Activated T-cell treated with anti-CD3 and anti-CD28 coated beads for 4 hours (primary cell): ENCODE data around the gene ACTR1A.
"Not testable (repeated sequence)": the region's sequence is repeated elsewhere in the genome, so short reads cannot be mapped to it uniquely, and the experiment has no call there.

Source experiments
- DNase-seq: peaks from one replicate; pipeline ENCODE4 v3.0.0-alpha.2; 2020

The ACTR1A gene

GRCh38 chr10:102502337-102503151 lies at the start of gene ACTR1A:
Gene ACTR1A, minus strand, starts transcription at chr10:102502712. Its CDS starts 65 bp downstream, at chr10:102502647.
- peak; percentile 91 for DNase-seq

GRCh38 chr10:102550636-102551210 lies 48.2 kb upstream of the ACTR1A start:
- no peak for DNase-seq

DNA sequence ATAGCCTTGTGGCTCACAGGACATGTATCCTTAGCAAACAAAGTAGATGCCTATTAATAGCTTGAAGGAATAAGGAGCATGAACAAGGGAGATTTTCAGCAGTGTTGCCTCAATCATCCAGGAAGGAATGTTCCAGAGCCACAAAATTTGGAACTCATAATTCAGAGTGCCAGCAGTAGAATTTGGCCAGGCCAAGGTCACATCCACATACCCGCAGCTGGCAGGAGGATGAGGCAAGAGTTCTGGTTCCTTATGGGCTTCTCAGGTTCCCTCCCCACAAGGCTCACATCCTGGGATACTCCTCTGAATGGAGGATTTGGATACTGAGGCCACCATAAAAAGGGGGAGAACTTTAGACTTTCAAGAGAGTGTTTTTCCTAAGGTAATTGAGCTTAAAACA lies 47.0 kb upstream of the ACTR1A start:
- no peak for DNase-seq

- DNase-seq: no peak
Observed at GRCh38 chr10:102546606-102547320, 44.3 kb upstream of the ACTR1A start.

- no peak for DNase-seq
Observed at GRCh38 chr10:102545997-102546396, 43.5 kb upstream of the ACTR1A start.

GRCh38 chr10:102545265-102545871 lies 42.9 kb upstream of the ACTR1A start:
- no peak for DNase-seq

DNA sequence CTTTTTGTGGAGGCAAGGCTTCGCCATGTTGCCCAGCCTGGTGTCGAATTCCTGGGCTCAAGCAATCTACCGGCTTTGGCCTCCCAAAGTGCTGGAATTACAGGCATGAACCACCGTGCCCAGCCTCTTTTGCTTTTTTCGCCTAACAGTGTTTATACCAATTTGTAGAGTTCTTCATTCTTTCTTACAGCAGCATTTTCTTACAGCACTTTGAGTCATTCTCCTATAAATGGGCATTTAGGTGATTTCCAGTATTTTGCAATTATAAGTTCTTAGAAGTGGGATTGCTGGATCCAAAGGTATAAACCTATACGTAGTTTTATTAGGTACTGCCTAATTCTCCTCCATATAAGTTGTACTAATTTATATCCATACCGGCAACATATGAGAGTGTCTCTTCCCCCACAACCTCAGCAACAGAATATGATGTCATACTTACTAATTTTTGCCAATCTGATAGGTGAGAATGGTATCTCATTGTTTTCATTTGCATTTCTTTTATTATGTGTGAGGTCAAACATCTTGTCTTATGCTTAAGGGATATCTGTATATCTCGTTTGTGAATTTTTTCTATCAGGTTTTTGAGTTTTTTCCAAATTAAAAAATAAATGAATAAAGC lies 40.4 kb upstream of the ACTR1A start:
- no peak for DNase-seq

DNA sequence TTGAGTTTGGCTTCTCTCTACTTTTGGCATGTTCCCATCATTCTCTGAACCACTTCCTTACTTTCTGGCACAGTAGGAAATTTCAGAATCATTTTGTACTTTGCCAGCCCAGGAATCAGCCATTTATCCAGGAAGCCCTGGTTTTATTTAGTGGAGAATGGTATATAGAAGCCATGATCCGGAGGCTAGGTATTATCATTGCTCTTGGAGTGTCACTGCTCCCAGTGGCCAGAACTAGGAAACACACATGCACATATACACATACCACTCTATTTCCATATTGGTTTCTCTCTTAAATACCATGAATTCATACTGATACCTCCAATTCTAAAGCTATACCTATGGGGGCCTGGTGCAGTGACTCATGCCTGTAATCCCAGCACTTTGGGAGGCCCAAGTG lies 37.5 kb upstream of the ACTR1A start:
- no peak for DNase-seq

DNA sequence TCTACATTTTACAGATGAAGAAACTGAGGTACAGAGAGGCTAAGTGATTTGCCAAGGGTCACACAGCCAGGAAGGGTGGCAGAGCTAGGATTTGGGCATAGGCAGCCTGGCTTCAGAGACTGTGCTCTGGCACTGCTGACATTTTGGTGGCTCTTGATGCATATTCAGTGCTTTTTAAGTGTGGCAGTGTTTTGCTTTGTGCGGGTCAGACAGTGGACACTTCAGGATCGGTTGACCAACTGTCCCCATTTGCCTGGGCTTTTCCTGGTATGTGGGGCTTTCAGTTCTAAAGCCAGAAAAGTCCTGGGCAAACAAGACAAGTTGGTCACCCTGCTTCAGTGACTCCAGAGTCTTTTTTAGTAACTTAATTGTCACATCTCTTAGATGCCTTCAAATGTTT lies 36.3 kb upstream of the ACTR1A start:
- no peak for DNase-seq

GRCh38 chr10:102537948-102538347 lies 35.4 kb upstream of the ACTR1A start:
- DNase-seq: no peak

DNA sequence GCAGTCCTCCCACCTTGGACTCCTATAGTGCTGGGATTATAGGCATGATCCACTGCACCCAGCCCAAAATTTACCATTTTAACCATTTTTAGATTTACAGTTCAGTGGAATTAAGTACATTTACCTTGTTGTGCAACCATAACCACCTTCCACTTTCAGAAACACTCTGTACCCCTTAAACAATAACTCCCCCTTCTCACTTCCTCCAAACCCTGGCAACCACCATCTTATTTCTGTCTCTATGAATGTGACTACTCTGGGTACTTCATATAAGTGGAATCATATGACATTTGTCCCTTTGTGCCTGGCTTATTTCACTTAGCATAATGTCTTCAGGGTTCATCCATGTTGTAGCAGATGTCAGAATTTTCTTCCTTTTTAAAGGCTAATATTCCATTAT lies 34.9 kb upstream of the ACTR1A start:
- DNase-seq: no peak

DNA sequence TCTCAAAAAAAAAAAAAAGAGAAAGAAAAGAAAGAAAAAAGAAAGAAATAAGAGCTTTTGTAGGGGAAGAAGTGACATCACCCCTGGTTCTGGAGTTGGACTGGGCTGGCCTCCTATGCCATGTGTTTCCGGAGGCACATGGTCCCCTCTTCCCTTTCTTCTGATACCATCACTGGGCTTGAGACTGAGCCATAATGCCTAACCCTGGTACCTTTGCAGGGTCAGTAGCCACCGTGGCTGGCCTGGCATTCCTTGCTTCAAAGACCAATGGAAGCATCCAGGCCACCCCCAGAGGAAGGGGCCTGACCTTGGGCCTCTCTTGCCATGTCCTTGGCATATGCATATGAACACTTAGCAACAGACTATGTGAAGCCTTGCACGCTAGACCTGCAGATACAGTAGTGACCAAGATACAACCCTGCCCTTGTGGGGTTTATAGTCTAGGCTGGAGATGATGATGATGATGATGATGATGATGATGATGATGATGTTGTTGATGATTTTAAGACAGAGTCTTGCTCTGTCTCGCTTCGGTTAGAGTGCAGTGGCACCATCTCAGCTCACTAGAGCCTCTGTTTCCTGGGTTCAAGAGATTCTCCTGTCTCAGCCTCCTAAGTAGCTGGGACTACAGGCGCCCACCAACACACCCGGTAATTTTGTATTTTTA lies 33.1 kb upstream of the ACTR1A start:
- DNase-seq: no peak

DNA sequence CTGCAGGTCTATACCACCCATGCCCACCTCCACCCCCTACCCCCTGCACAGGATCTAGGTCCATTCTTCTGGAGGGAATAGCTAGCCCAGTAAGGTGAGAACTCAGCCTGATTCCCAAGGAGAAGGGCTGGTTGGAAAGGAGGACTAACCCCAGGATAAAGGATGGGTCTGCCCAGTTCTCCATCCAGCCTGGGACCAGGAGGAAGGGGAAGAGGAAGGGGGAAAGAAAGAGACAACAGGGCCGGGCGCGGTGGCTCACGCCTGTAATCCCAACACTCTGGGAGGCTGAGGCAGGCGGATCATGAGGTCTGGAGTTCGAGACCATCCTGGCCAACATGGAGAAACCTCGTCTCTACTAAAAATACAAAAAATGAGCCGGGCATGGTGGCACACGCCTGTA lies 32.5 kb upstream of the ACTR1A start:
- not testable (repeated sequence) for DNase-seq

GRCh38 chr10:102534333-102534732 lies 31.8 kb upstream of the ACTR1A start:
- no peak for DNase-seq

- DNase-seq: no peak
Observed at GRCh38 chr10:102527546-102527945, 25.0 kb upstream of the ACTR1A start.

- no peak for DNase-seq
Observed at GRCh38 chr10:102524746-102525145, 22.2 kb upstream of the ACTR1A start.

DNA sequence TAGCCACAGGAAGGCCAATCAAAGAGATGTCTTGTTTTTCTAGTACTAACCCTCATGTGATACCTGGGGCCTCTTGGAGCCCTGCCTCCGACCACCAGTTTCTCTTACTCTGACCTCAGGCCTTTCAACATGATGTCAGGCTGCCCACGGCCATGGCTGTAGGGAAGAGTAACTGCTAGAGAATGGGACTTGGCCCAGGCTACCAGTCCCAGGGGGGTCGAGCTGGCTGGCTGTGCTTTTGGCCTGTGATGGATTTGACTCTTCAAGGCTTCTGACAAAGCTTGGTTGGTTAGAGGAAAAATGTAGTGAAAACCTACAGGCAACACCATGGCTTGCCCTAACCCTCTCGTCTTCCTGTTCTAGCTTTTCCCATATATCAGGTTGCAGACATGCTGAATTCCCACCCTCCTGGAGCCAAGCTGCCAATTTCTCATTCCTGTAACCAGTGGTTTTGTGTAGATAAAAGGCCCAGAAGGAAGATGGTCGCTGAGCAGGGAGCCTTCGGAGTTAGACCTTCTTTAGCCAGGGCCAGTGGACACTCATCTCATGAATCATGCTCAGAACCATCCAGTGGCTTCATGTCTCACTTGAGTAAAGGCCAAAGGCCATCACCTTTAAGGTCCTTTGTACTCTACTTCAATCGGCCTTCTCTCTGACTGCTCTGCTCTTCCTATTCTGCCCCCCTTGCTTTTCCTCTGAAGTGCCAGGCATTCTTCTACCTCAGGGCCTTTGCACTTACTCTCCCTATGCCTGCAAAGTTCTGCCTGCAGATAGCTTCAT lies 20.9 kb upstream of the ACTR1A start:
- DNase-seq: no peak

- DNase-seq: no peak
Observed at GRCh38 chr10:102522874-102523249, 20.4 kb upstream of the ACTR1A start.

DNA sequence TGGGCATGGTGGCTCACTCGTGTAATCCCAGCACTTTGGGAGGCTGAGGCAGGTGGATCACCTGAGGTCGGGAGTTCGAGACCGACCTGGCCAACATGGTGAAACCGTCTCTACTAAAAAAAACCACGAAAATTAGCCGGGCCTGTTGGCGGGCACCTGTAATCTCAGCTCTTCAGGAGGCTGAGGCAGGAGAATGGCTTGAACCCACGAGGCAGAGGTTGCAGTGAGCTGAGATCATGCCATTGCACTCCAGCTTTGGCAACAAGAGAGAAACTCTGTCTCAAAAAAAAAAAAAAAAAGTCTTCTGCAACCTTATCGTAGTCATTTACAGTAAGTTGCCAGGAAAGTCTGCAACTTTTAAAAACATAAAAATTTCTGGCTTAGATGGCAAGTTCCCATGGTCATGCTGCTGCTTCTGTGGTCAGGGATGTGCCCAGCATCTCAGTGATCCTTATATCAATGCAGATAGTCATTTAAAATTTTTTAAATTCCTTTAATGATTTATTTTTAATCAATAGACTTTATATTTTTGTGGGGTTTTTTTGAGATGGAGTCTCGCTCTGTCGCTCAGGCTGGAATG lies 16.8 kb upstream of the ACTR1A start:
- no peak for DNase-seq

DNA sequence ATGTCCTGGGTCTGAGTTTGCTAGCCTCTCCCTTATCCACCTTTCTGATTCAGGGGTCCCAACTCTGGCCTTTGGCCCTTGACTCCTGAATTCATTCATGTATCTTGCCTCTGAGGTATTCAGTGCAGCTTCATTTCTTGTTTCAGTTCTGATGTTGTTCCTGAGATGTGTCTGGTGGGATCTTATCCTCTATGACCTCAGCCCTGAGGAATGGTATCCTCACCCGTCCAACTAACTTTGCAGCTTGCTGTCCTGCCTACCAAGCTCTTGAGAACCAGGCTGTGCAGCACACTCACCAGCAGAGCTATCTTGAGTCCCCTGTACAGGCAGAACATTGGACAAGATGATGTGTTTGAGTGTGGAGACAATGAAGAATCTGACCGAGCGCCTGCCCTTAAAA lies 15.0 kb upstream of the ACTR1A start:
- no peak for DNase-seq

DNA sequence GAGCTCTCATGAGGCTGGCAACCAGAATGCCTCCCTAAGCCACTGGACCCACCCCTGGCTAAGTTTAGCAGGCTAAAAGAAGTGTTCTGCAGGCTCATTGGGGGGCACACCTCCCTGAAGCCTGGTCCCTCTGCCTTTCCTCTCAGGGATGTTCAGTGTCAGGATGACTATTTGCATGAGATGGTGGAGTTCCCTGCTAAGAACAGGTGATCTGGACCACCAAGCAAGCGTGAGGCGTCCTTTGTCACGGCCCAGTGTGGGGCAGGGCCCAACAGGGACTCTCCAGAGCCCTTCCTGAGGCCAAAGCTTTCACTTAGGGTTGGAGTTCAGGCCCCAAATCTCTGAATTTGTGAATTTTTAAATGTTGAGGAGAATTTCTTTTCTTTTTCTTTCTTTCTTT lies 13.2 kb upstream of the ACTR1A start:
- no peak for DNase-seq
